ENCODE results near the gene TBC1D8.

DNA sequence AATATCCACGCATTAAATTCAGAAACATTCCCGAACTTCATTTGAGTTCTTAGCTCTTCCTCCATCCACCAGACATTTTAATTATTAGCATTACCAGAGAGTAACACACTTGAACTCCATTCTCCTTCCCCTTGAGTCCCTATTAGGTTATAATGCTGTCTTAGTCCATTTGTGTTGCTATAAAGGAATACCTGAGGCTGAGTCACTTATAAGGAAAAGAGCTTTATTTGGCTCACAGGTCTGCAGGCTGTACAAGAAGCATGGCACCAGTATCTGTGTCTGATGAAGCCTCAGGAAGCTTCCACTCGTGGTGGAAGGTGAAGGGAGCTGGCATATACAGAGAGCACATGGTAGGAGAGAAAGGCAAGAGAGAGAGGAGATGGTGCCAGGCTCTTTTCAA lies 25.4 kb downstream of the TBC1D8 start:
- TF ChIP-seq, protein P1, sequence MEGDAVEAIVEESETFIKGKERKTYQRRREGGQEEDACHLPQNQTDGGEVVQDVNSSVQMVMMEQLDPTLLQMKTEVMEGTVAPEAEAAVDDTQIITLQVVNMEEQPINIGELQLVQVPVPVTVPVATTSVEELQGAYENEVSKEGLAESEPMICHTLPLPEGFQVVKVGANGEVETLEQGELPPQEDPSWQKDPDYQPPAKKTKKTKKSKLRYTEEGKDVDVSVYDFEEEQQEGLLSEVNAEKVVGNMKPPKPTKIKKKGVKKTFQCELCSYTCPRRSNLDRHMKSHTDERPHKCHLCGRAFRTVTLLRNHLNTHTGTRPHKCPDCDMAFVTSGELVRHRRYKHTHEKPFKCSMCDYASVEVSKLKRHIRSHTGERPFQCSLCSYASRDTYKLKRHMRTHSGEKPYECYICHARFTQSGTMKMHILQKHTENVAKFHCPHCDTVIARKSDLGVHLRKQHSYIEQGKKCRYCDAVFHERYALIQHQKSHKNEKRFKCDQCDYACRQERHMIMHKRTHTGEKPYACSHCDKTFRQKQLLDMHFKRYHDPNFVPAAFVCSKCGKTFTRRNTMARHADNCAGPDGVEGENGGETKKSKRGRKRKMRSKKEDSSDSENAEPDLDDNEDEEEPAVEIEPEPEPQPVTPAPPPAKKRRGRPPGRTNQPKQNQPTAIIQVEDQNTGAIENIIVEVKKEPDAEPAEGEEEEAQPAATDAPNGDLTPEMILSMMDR (IDR thresholded peaks at IDR 0.05) = no peak
- no peak for TF ChIP-seq POLR2A (IDR thresholded peaks at IDR 0.05)

Measured in prostate gland (tissue), 2 donors.